ENCODE results near the gene PTPRT. TPM values are rescaled to one million over a fixed set of nuclear protein-coding genes. Genes with fewer than 3 reads are reported as not detected.

PTPRT gene
- total and polyA plus RNA-seq, 2 experiments from 2014 or later: not detected

GRCh38 chr20:42430598-42430997, 759.1 kb downstream of the PTPRT start (continued):
- TF ChIP-seq ZNF462 (CRISPR knock-in tag; IDR thresholded peaks at IDR 0.05) (no peak), EZH2 (IDR thresholded peaks at IDR 0.05; ENCODE audit: low read depth, unreplicated experiment) (no peak)

- H2AFZ ChIP-seq: no peak overlapping the region
- no peaks in the 10 kb centered on the region for H4K20me1 ChIP-seq (replicated peaks; ENCODE audit: insufficient read depth)
- H3K9me2 ChIP-seq (ENCODE audit: insufficient read depth): no peaks in the 10 kb centered on the region
- ATAC-seq (no peak), DNase-seq (ENCODE audit: low spot score) (no peak)
- no peak overlapping the region for H3K4me3 ChIP-seq
- Mint-ChIP-seq H3K27me3 (ENCODE audit: insufficient read depth, low read depth, poor library complexity) (peaks cover 3% of the 10 kb centered on the region), H3K4me1 (no peaks in the 10 kb centered on the region), H3K9me3 (peaks cover 96% of the 10 kb centered on the region), H3K4me3 (no peak overlapping the region), H3K27ac (no peak overlapping the region), H3K36me3 (ENCODE audit: low read depth) (peaks cover 51% of the 10 kb centered on the region)
- H3K27ac ChIP-seq (ENCODE audit: low read depth): no peak overlapping the region
- H3K4me2 ChIP-seq: no peak overlapping the region
- H3F3A ChIP-seq (replicated peaks; ENCODE audit: low read depth): no peaks in the 10 kb centered on the region
- H3K4me1 ChIP-seq (ENCODE audit: insufficient read depth): no peaks in the 10 kb centered on the region
- H3K79me2 ChIP-seq (replicated peaks; ENCODE audit: insufficient read depth): no peaks in the 10 kb centered on the region
- H3K36me3 ChIP-seq (ENCODE audit: insufficient read depth): no peaks in the 10 kb centered on the region; the same call in 1 of the 2 replicates
- no peaks in the 10 kb centered on the region for H3K27me3 ChIP-seq (ENCODE audit: insufficient read depth)
- TF ChIP-seq ZNF331 (CRISPR knock-in tag; IDR thresholded peaks at IDR 0.05; ENCODE audit: low read depth) (no peak), EZH2 (IDR thresholded peaks at IDR 0.05; ENCODE audit: low read depth, unreplicated experiment) (no peak), ZNF462 (CRISPR knock-in tag; IDR thresholded peaks at IDR 0.05) (no peak), CTCF (conservative IDR thresholded peaks at IDR 0.05; ENCODE audit: low read depth in 2 of 2) (no peak), EZH2phosphoT487 (IDR thresholded peaks at IDR 0.05; ENCODE audit: unreplicated experiment) (no peak), CREB1 (CRISPR knock-in tag; IDR thresholded peaks at IDR 0.05; ENCODE audit: low read depth) (no peak)
These were observed 759.8 kb downstream of the PTPRT start for GRCh38 chr20:42429761-42430458.
